Measurements from ENCODE around the gene SLC25A46.

GRCh38 chr5:110705349-110705748 lies 33.5 kb upstream of the SLC25A46 start:
- TF ChIP-seq CTCF (IDR thresholded peaks at IDR 0.05; ENCODE audit: insufficient read depth, low read length, poor library complexity, severe bottlenecking) (no peak), EZH2phosphoT487 (conservative IDR thresholded peaks at IDR 0.05; ENCODE audit: low read length) (no peak)
